ENCODE measurements around the gene DIDO1.

DNA sequence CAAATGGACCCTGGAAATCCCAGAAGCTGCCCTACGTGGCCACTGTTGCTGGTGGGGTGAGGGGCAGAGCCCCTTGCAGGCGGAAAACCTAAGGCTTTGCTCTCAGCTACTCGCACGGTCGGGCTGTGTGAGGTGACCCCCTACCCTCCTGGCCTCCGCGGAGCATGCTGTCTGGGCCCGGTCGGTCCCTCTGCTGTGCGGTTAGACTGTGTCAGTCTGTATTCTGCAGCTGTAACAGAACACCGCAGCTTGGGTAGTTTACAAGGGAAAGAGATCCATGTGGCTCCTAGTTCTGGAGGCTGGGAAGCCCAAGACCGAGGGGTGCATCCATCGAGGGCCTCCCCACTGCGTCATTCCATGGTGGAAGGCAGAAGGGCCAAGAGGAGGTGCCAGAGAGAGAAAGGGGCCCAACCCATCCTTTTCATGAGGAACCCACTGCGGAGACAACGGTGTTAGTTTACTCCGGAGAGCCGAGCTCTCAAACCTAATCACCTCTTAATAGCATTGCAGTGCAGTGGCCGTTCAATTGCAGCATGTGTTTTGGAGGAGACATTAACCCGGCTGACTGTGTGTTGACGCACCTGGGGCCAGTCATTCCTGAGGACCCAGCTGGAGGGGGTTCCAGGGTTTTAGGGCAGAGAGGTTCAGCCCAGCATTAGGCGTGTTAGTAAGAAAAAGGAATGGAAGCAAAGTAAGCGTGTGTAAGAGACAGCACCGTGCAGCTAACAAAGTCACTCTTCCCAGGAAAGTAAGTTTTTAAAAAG lies 91.2 kb downstream of the DIDO1 start:
- TF ChIP-seq, protein P1, sequence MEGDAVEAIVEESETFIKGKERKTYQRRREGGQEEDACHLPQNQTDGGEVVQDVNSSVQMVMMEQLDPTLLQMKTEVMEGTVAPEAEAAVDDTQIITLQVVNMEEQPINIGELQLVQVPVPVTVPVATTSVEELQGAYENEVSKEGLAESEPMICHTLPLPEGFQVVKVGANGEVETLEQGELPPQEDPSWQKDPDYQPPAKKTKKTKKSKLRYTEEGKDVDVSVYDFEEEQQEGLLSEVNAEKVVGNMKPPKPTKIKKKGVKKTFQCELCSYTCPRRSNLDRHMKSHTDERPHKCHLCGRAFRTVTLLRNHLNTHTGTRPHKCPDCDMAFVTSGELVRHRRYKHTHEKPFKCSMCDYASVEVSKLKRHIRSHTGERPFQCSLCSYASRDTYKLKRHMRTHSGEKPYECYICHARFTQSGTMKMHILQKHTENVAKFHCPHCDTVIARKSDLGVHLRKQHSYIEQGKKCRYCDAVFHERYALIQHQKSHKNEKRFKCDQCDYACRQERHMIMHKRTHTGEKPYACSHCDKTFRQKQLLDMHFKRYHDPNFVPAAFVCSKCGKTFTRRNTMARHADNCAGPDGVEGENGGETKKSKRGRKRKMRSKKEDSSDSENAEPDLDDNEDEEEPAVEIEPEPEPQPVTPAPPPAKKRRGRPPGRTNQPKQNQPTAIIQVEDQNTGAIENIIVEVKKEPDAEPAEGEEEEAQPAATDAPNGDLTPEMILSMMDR (IDR thresholded peaks at IDR 0.05): no peak
- no peak for TF ChIP-seq POLR2AphosphoS5 (IDR thresholded peaks at IDR 0.05)
